Upper lobe of left lung (tissue), 6 donors: ENCODE results near the gene UBR7. TPM values are rescaled to one million over a fixed set of nuclear protein-coding genes. Genes with fewer than 3 reads are reported as not detected.

Source experiments
- ATAC-seq, 2 donors: fragments of 200-7000 bp; cut with Tn5 transposase; one replicate each; pipeline ENCODE4 v1.9.1; 2022; ENCODE audit warnings: mild to moderate bottlenecking in 2 of 2, moderate library complexity in 2 of 2; ENCODE audit not compliant: low FRiP score in 2 of 2
- DNase-seq, 2 donors: peaks; one replicate each; pipeline ENCODE4 v3.0.0-alpha.2; 2019 to 2020
- H3K27ac ChIP-seq, 4 donors: fragments of 200-600 bp; sonication (generic); one replicate each; pipeline ENCODE4 v1.5.1; 2016 to 2019
- H3K27me3 ChIP-seq, 4 donors: fragments of 200-600 bp; sonication (generic); one replicate each; pipeline ENCODE4 v1.5.1; 2017 to 2019
- H3K36me3 ChIP-seq, 4 donors: fragments of 200-600 bp; sonication (generic); one replicate each; pipeline ENCODE4 v1.5.1; 2016 to 2019
- H3K4me1 ChIP-seq, 4 donors: fragments of 200-600 bp; sonication (generic); one replicate each; pipeline ENCODE4 v1.5.1; 2018 to 2019
- H3K4me3 ChIP-seq, 4 donors: fragments of 200-600 bp; sonication (generic); one replicate each; pipeline ENCODE4 v1.5.1; 2017 to 2019; ENCODE audit warnings: mild to moderate bottlenecking in 2 of 4, moderate library complexity in 1 of 4
- H3K9me3 ChIP-seq, 4 donors: fragments of 200-600 bp; sonication (generic); one replicate each; pipeline ENCODE4 v1.5.1; 2018 to 2019
- CTCF ChIP-seq, 6 experiments: fragments of 450-650 bp in 4 of 6; fragments of 200-600 bp in 2 of 6; sonication (generic) in 2 of 6; IDR thresholded peaks; one replicate each; pipeline ENCODE4 v1.5.1; 2016 to 2019; ENCODE audit warnings: antibody characterized with exemption in 6 of 6
- EP300 ChIP-seq, 4 donors: sonication (generic); formaldehyde crosslinking; IDR thresholded peaks; one replicate each; pipeline ENCODE4 v1.5.1; 2017; ENCODE audit warnings: antibody characterized with exemption in 4 of 4, control low read depth in 2 of 4
- POLR2A ChIP-seq, 4 donors: fragments of 450-650 bp; IDR thresholded peaks; one replicate each; pipeline ENCODE4 v1.5.1; 2016 to 2017; ENCODE audit warnings: antibody characterized with exemption in 4 of 4, mild to moderate bottlenecking in 2 of 4
- POLR2AphosphoS5 ChIP-seq, 2 donors: sonication (generic); formaldehyde crosslinking; IDR thresholded peaks; one replicate each; pipeline ENCODE4 v1.5.1; 2017; ENCODE audit warnings: antibody characterized with exemption in 2 of 2
- WGBS, 2 donors: methylation state at CpG; one replicate each; pipeline ENCODE4 v1.1.5; 2017 to 2018; 5-methylcytosine and 5-hydroxymethylcytosine counted together
- total RNA-seq, 6 donors: library from RNA; depleted of rRNA in 4 of 6; stranded (reverse); fragments of >200 nt in 4 of 6; gene quantifications; one replicate each; pipeline versions ENCODE4 v1.1.0 to v1.2.1, GENCODE V29; 2016 to 2021
- donor health status: DM: no; HTN: no; CAD: no; lungs with moderate emphysema.
- donor health status: DM: no; HTN: yes; CAD: no; lungs with severe emphysema.

Gene UBR7
- total RNA-seq, 6 donors from 2014 or later, result 9.3 to 23.3 (median 21.1) TPM

- H3K4me3 ChIP-seq, result no peak overlapping the region
- no peak for DNase-seq
- TF ChIP-seq POLR2A (IDR thresholded peaks at IDR 0.05) (no peak), CTCF (IDR thresholded peaks at IDR 0.05) (no peak), EP300 (IDR thresholded peaks at IDR 0.05) (no peak), POLR2AphosphoS5 (IDR thresholded peaks at IDR 0.05) (no peak)
- H3K9me3 ChIP-seq, result no peaks in the 10 kb centered on the region
- no peak for ATAC-seq
- H3K27ac ChIP-seq, result no peak overlapping the region
- H3K4me1 ChIP-seq, result no peaks in the 10 kb centered on the region
- H3K27me3 ChIP-seq, result no peaks in the 10 kb centered on the region
- H3K36me3 ChIP-seq, result peaks cover 13 to 99% (median 65%) of the 10 kb centered on the region in 4 donors
Observed at GRCh38 chr14:93246534-93246933, 39.5 kb downstream of the UBR7 start.

- no peaks in the 10 kb centered on the region for H3K9me3 ChIP-seq
- H3K4me1 ChIP-seq, result no peaks in the 10 kb centered on the region
- no peak for DNase-seq
- no peak overlapping the region for H3K27ac ChIP-seq
- peaks cover 7 to 97% (median 55%) of the 10 kb centered on the region in 4 donors for H3K36me3 ChIP-seq
- no peak for TF ChIP-seq POLR2AphosphoS5 (IDR thresholded peaks at IDR 0.05)
- TF ChIP-seq POLR2A (IDR thresholded peaks at IDR 0.05), result no peak
- no peak for TF ChIP-seq EP300 (IDR thresholded peaks at IDR 0.05)
- TF ChIP-seq CTCF (IDR thresholded peaks at IDR 0.05), result no peak
- 96 to 98% methylated on average over 7 of the region's 7 CpGs for WGBS, 2 donors
- ATAC-seq, result no peak
- no peaks in the 10 kb centered on the region for H3K27me3 ChIP-seq
- no peak overlapping the region for H3K4me3 ChIP-seq
Observed at GRCh38 chr14:93249128-93249831, 42.2 kb downstream of the UBR7 start.

- Histone ChIP-seq H3K4me3 (no peak overlapping the region), H3K9me3 (no peaks in the 10 kb centered on the region), H3K36me3 (peaks cover 0 to 26% (median 15%) of the 10 kb centered on the region in 4 donors), H3K4me1 (no peaks in the 10 kb centered on the region), H3K27ac (no peak overlapping the region), H3K27me3 (no peaks in the 10 kb centered on the region)
- 79 to 84% methylated on average over 2 of the region's 2 CpGs for WGBS, 2 donors
- DNase-seq, result no peak
- no peak for ATAC-seq
- TF ChIP-seq EP300 (IDR thresholded peaks at IDR 0.05) (no peak), POLR2A (IDR thresholded peaks at IDR 0.05) (no peak), CTCF (IDR thresholded peaks at IDR 0.05) (no peak)
Observed at GRCh38 chr14:93262446-93262845, 55.4 kb downstream of the UBR7 start.

GRCh38 chr14:93263416-93263815 lies 56.4 kb downstream of the UBR7 start:
- Histone ChIP-seq H3K36me3 (peaks cover 0 to 26% (median 15%) of the 10 kb centered on the region in 4 donors), H3K27me3 (no peaks in the 10 kb centered on the region), H3K4me1 (no peaks in the 10 kb centered on the region), H3K9me3 (no peaks in the 10 kb centered on the region), H3K27ac (no peak overlapping the region), H3K4me3 (no peak overlapping the region)
- ATAC-seq (no peak), DNase-seq (no peak)
- 100% methylated on average over 1 of the region's 1 CpG for WGBS, 2 donors
- TF ChIP-seq EP300 (IDR thresholded peaks at IDR 0.05), result no peak
- no peak for TF ChIP-seq POLR2AphosphoS5 (IDR thresholded peaks at IDR 0.05)
- TF ChIP-seq POLR2A (IDR thresholded peaks at IDR 0.05), result no peak
- TF ChIP-seq CTCF (IDR thresholded peaks at IDR 0.05), result no peak

GRCh38 chr14:93266127-93266526 lies 59.1 kb downstream of the UBR7 start:
- TF ChIP-seq POLR2AphosphoS5 (IDR thresholded peaks at IDR 0.05) (no peak), EP300 (IDR thresholded peaks at IDR 0.05) (no peak), POLR2A (IDR thresholded peaks at IDR 0.05) (no peak), CTCF (IDR thresholded peaks at IDR 0.05) (no peak)
- no peak overlapping the region for H3K4me3 ChIP-seq
- no peak overlapping the region for H3K27ac ChIP-seq
- H3K9me3 ChIP-seq, result no peaks in the 10 kb centered on the region
- H3K27me3 ChIP-seq, result no peaks in the 10 kb centered on the region
- WGBS, 2 donors, result 82 to 86% methylated on average over 6 of the region's 6 CpGs
- DNase-seq (no peak), ATAC-seq (no peak)
- H3K36me3 ChIP-seq, result peaks cover 0 to 21% (median 11%) of the 10 kb centered on the region in 4 donors
- H3K4me1 ChIP-seq, result peaks cover 0 to 4% (median 0%) of the 10 kb centered on the region in 4 donors
